NCI-H460 (cell line): Measurements from ENCODE around the gene GCNT2. TPM values are rescaled to one million over a fixed set of nuclear protein-coding genes. Genes with fewer than 3 reads are reported as not detected.
"Not testable (repeated sequence)": the region's sequence is repeated elsewhere in the genome, so short reads cannot be mapped to it uniquely, and the experiment has no call there.

Experiments used
- DNase-seq: peaks from one replicate; pipeline ENCODE4 v3.0.0-alpha.2; 2016; ENCODE audit warnings: low read depth; ENCODE audit errors: extremely low read depth
- polyA plus RNA-seq: library from polyadenylated mRNA; depleted of rRNA; stranded (reverse); fragments of >200 nt; gene quantifications from 2 replicates; pipeline ENCODE4 v1.2.3, GENCODE V29; 2014; cell fraction: nucleus; rRNA removed
- total RNA-seq: library from RNA; depleted of rRNA; stranded (reverse); fragments of >200 nt; shearing (Covaris generic); gene quantifications from 2 replicates; pipeline ENCODE4 v1.2.3, GENCODE V29; 2014; rRNA removed

The GCNT2 gene
- total RNA-seq: 34.4 TPM in 2 replicates
- 17.4 and 18.9 TPM in 2 replicates for polyA plus RNA-seq

GRCh38 chr6:10521104-10521808, at the start of gene GCNT2:
Gene GCNT2, plus strand, starts transcription at chr6:10521351. Its CDS starts 7,561 bp downstream, at chr6:10528912.
- DNase-seq: peak; percentile 60

- DNase-seq: no peak
Measured at GRCh38 chr6:10472634-10473033, 48.5 kb upstream of the GCNT2 start.

GRCh38 chr6:10478187-10479040, 42.7 kb upstream of the GCNT2 start:
- peak; percentile 42 for DNase-seq

- DNase-seq: no peak
Measured at GRCh38 chr6:10479939-10480700, 41.0 kb upstream of the GCNT2 start.

GRCh38 chr6:10481101-10481500, 40.0 kb upstream of the GCNT2 start:
- no peak for DNase-seq

- no peak for DNase-seq
Measured at GRCh38 chr6:10482636-10483257, 38.4 kb upstream of the GCNT2 start.

- DNase-seq: no peak
Measured at GRCh38 chr6:10484912-10485311, 36.2 kb upstream of the GCNT2 start.

GRCh38 chr6:10485406-10485805, 35.7 kb upstream of the GCNT2 start:
- no peak for DNase-seq

GRCh38 chr6:10486215-10486614, 34.9 kb upstream of the GCNT2 start:
- no peak for DNase-seq

GRCh38 chr6:10486944-10487588, 34.1 kb upstream of the GCNT2 start:
- not testable (repeated sequence) for DNase-seq

GRCh38 chr6:10487668-10488327, 33.4 kb upstream of the GCNT2 start:
- DNase-seq: no peak

- no peak for DNase-seq
Measured at GRCh38 chr6:10491463-10491862, 29.7 kb upstream of the GCNT2 start.

GRCh38 chr6:10491905-10492304, 29.2 kb upstream of the GCNT2 start:
- not testable (repeated sequence) for DNase-seq

GRCh38 chr6:10495029-10495428, 26.1 kb upstream of the GCNT2 start:
- no peak for DNase-seq

- DNase-seq: no peak
Measured at GRCh38 chr6:10505529-10505928, 15.6 kb upstream of the GCNT2 start.

GRCh38 chr6:10507298-10507697, 13.9 kb upstream of the GCNT2 start:
- DNase-seq: no peak

GRCh38 chr6:10507715-10508114, 13.4 kb upstream of the GCNT2 start:
- DNase-seq: no peak

- peak; percentile 65 for DNase-seq
Measured at GRCh38 chr6:10510592-10511367, 10.4 kb upstream of the GCNT2 start.

GRCh38 chr6:10511477-10511876, 9.7 kb upstream of the GCNT2 start:
- no peak for DNase-seq
